ENCODE measurements around the gene MICAL2.

MICAL2 gene

GRCh38 chr11:12295943-12296342 lies 185.6 kb downstream of the MICAL2 start:
- DNase-seq = no peak

- DNase-seq = no peak
These were observed 188.2 kb downstream of the MICAL2 start for GRCh38 chr11:12298610-12299009.

- no peak for DNase-seq
These were observed 191.0 kb downstream of the MICAL2 start for GRCh38 chr11:12301379-12301778.

GRCh38 chr11:12303421-12304149 lies 193.2 kb downstream of the MICAL2 start:
- DNase-seq = no peak

GRCh38 chr11:12306830-12307229 lies 196.4 kb downstream of the MICAL2 start:
- no peak for DNase-seq

- no peak for DNase-seq
These were observed 201.7 kb downstream of the MICAL2 start for GRCh38 chr11:12312132-12312531.
